ENCODE measurements around the gene STK38.

- TF ChIP-seq CTCF (conservative IDR thresholded peaks at IDR 0.05; ENCODE audit: low read depth, low read length) (no peak), CEBPB (IDR thresholded peaks at IDR 0.05; ENCODE audit: low read depth, low read length) (no peak), MAFK (IDR thresholded peaks at IDR 0.05; ENCODE audit: low read depth, low read length) (no peak), RFX5 (IDR thresholded peaks at IDR 0.05; ENCODE audit: low read depth, low read length) (no peak), CHD1 (IDR thresholded peaks at IDR 0.05; ENCODE audit: low read depth, low read length) (no peak), MXI1 (IDR thresholded peaks at IDR 0.05; ENCODE audit: borderline replicate concordance, low read depth, low read length) (no peak), BHLHE40 (IDR thresholded peaks at IDR 0.05; ENCODE audit: low read depth, low read length) (no peak), ELK1 (IDR thresholded peaks at IDR 0.05; ENCODE audit: borderline replicate concordance, low read depth, low read length) (no peak), POLR2A (IDR thresholded peaks at IDR 0.05; ENCODE audit: low read depth, low read length) (no peak), RAD21 (IDR thresholded peaks at IDR 0.05; ENCODE audit: low read length) (no peak)
These were observed 83.0 kb downstream of the STK38 start for GRCh38 chr6:36464233-36464632.
